ENCODE results near the gene ELAVL1. TPM values are rescaled to one million over a fixed set of nuclear protein-coding genes. Genes with fewer than 3 reads are reported as not detected.
"Not testable (repeated sequence)": the region's sequence is repeated elsewhere in the genome, so short reads cannot be mapped to it uniquely, and the experiment has no call there.

Gene ELAVL1
- polyA plus RNA-seq, 1 of the 3 experiments (the other 2 are of a cell fraction) = 49.6 TPM

DNA sequence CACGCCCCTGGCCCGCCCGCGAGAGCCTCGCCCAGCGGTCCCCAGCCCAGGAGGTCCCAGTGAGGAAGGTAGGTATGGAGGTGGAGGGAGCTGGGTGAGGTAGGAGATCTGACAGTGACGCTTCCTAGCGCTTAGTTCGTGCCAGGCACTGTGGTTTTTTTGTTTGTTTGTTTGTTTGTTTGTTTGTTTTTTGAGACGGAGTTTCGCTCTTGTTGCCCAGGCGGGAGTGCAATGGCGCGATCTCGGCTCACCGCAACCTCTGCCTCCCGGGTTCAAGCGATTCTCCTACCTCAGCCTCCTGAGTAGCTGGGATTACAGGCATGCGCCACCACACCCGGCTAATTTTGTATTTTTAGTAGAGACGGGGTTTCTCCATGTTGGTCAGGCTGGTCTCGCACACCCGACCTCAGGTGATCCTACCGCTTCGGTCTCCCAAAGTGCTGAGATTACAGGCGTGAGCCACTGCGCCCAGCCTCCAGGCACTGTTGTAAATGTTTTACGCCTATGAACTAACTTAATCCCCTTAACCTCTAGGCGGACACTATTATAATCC lies 87.3 kb downstream of the ELAVL1 start:
- not testable (repeated sequence) for H3K27me3 ChIP-seq (ENCODE audit: insufficient read depth); H3K9me2 ChIP-seq; H3K9ac ChIP-seq; H2AFZ ChIP-seq (ENCODE audit: low read depth); H3K4me3 ChIP-seq (ENCODE audit: low read depth in 2 of 2, low read length in 1 of 2); DNase-seq; H3K27ac ChIP-seq (ENCODE audit: low read depth in 2 of 2, low read length in 1 of 2); H3K9me3 ChIP-seq
- Histone ChIP-seq H3K79me2 (ENCODE audit: insufficient read depth) (peaks cover 15% of the 10 kb centered on the region; the same call in 1 of the 2 replicates), H3K4me2 (0 out of 2 replicates have a peak overlapping the region, but pooled peaks have one; percentile 57), H3F3A (replicated peaks; ENCODE audit: insufficient read depth) (peaks cover 10% of the 10 kb centered on the region), H3K4me1 (ENCODE audit: control insufficient read depth in 1 of 2, insufficient read depth in 2 of 2, low read depth in 1 of 2, low read length in 1 of 2) (peaks cover 10 to 29% of the 10 kb centered on the region in 2 experiments; a peak in 2 of 4 replicates), H3K36me3 (replicated peaks in 1 of 2; ENCODE audit: control insufficient read depth in 1 of 2, insufficient read depth in 2 of 2, low read length in 1 of 2) (peaks cover 0 to 18% of the 10 kb centered on the region in 2 experiments), H4K20me1 (ENCODE audit: insufficient read depth) (peaks cover 18% of the 10 kb centered on the region)
- ChIA-PET POLR2A (interaction anchor here (1.0 to 1.1 kb wide), 2 partner anchors 14 to 26 kb away, joined by 3 read pairs; partner anchors contain the start of genes MAP2K7 and TIMM44), CTCF (interaction anchor here (0.7 to 5.0 kb wide), 9 partner anchors 9 to 83 kb away, joined by 3 to 36 read pairs (median 8); partner anchors contain the start of genes CTXN1, MAP2K7 and TIMM44)
- WGBS (ENCODE audit: low lambda C conversion rate) = 89% methylated on average over 27 of the region's 29 CpGs
- TF ChIP-seq, protein P1, sequence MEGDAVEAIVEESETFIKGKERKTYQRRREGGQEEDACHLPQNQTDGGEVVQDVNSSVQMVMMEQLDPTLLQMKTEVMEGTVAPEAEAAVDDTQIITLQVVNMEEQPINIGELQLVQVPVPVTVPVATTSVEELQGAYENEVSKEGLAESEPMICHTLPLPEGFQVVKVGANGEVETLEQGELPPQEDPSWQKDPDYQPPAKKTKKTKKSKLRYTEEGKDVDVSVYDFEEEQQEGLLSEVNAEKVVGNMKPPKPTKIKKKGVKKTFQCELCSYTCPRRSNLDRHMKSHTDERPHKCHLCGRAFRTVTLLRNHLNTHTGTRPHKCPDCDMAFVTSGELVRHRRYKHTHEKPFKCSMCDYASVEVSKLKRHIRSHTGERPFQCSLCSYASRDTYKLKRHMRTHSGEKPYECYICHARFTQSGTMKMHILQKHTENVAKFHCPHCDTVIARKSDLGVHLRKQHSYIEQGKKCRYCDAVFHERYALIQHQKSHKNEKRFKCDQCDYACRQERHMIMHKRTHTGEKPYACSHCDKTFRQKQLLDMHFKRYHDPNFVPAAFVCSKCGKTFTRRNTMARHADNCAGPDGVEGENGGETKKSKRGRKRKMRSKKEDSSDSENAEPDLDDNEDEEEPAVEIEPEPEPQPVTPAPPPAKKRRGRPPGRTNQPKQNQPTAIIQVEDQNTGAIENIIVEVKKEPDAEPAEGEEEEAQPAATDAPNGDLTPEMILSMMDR (IDR thresholded peaks at IDR 0.05) = peak; percentile 13

GRCh38 chr19:7917267-7918061 lies 88.0 kb downstream of the ELAVL1 start:
- Histone ChIP-seq H3K9me2 (no peaks in the 10 kb centered on the region), H3K9ac (no peak overlapping the region), H3K36me3 (replicated peaks in 1 of 2; ENCODE audit: control insufficient read depth in 1 of 2, insufficient read depth in 2 of 2, low read length in 1 of 2) (peaks cover 0 to 18% of the 10 kb centered on the region in 2 experiments), H2AFZ (ENCODE audit: low read depth) (no peak overlapping the region), H3K4me2 (0 out of 2 replicates have a peak overlapping the region, but pooled peaks have one; percentile 57), H3K4me1 (ENCODE audit: control insufficient read depth in 1 of 2, insufficient read depth in 2 of 2, low read depth in 1 of 2, low read length in 1 of 2) (peaks cover 10 to 29% of the 10 kb centered on the region in 2 experiments; a peak in 2 of 4 replicates), H3F3A (replicated peaks; ENCODE audit: insufficient read depth) (peaks cover 10% of the 10 kb centered on the region), H3K27ac (ENCODE audit: low read depth in 2 of 2, low read length in 1 of 2) (no peak overlapping the region), H3K79me2 (ENCODE audit: insufficient read depth) (peaks cover 15% of the 10 kb centered on the region; the same call in 1 of the 2 replicates), H3K27me3 (ENCODE audit: insufficient read depth) (peaks cover 7% of the 10 kb centered on the region; the same call in 1 of the 2 replicates), H4K20me1 (ENCODE audit: insufficient read depth) (peaks cover 12% of the 10 kb centered on the region), H3K4me3 (ENCODE audit: low read depth in 2 of 2, low read length in 1 of 2) (peak overlapping the region in 1 of 2 experiments; percentile 43; a peak in 2 of 4 replicates), H3K9me3 (no peaks in the 10 kb centered on the region)
- WGBS (ENCODE audit: low lambda C conversion rate) = 19% methylated on average over 16 of the region's 71 CpGs
- DNase-seq = peak; percentile 83
- ChIA-PET POLR2A (interaction anchor here (1.0 to 2.2 kb wide), 6 partner anchors 10 to 55 kb away, joined by 3 to 6 read pairs (median 4); partner anchors contain the start of genes MAP2K7 and TIMM44), CTCF (interaction anchor here (0.7 to 5.0 kb wide), 10 partner anchors 9 to 84 kb away, joined by 3 to 36 read pairs (median 8); partner anchors contain the start of genes CTXN1, MAP2K7 and TIMM44)
- no peak for TF ChIP-seq RCOR1 (IDR thresholded peaks at IDR 0.05; ENCODE audit: low read length)
- no peak for TF ChIP-seq FOXM1 (IDR thresholded peaks at IDR 0.05; ENCODE audit: low read depth)
- no peak for TF ChIP-seq RXRA (IDR thresholded peaks at IDR 0.05; ENCODE audit: borderline replicate concordance, low read depth)
- TF ChIP-seq, protein P1 (IDR thresholded peaks at IDR 0.05) = peak; percentile 52
- TF ChIP-seq RFX5 (IDR thresholded peaks at IDR 0.05; ENCODE audit: low read length) = no peak
- TF ChIP-seq SMC3 (IDR thresholded peaks at IDR 0.05; ENCODE audit: low read depth, low read length) = no peak
- TF ChIP-seq GATA2 (CRISPR knock-in tag; IDR thresholded peaks at IDR 0.05) = no peak
- peak; percentile 32 for TF ChIP-seq RAD21 (IDR thresholded peaks at IDR 0.05; ENCODE audit: low read length)
- TF ChIP-seq TEAD4 (IDR thresholded peaks at IDR 0.05; ENCODE audit: borderline replicate concordance, insufficient read depth) = no peak
- TF ChIP-seq, protein P2, sequence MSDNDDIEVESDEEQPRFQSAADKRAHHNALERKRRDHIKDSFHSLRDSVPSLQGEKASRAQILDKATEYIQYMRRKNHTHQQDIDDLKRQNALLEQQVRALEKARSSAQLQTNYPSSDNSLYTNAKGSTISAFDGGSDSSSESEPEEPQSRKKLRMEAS (IDR thresholded peaks at IDR 0.05; ENCODE audit: low read depth) = no peak

Measured in SK-N-SH (cell line).